Endometrial microvascular endothelial cells (primary cell): ENCODE data around the gene MATK. TPM values are rescaled to one million over a fixed set of nuclear protein-coding genes. Genes with fewer than 3 reads are reported as not detected.

Experiments
- in situ Hi-C: cut with HindIII; loops from 2 replicates; pipeline ENCODE4 v1.10.0; 2017; ENCODE audit warnings: low sequenced_read_pairs, low pct_unique_long_range_greater_than_20kb; ENCODE audit errors: inconsistent ontology term
- total RNA-seq: library from RNA; depleted of rRNA; stranded (reverse); fragments of >200 nt; gene quantifications from one replicate; pipeline ENCODE4 v1.2.3, GENCODE V29; 2015; ENCODE audit errors: inconsistent ontology term

Gene MATK
- total RNA-seq, 1 donor from 2014 or later = not detected

- in situ Hi-C loops = no loop called here
These were observed 51.9 kb downstream of the MATK start for GRCh38 chr19:3734310-3734600.

DNA sequence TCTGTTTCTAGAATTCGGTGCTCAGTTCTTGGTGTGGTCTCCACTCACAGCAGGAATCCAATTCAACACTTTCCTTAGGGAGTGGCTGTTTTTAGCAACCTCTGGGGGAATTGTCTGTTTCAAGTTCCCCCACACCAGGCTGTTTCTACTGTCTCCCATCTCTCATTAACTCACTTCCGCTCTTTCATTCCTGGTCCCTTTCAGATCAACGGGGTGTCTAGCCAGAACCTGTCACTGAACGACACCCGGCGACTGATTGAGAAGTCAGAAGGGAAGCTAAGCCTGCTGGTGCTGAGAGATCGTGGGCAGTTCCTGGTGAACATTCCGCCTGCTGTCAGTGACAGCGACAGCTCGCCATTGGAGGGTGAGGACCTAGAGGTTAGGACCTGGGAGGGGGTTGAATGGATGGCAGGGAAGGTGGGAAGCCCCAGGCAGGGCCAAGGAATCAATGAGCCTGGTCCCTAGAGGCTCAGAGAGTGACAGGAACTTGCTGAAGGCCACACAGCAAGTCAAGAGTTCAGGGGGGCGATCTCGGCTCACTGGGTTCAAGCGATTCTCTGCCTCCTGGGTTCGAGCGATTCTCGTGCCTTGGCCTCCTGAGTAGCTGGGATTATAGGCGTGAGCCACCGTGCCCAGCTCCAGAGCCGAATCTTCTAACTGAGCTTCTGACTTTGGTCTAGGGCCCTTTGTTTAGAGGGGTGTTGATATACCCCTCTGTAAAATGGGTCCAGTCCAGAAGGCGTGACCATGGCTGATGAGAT, 52.5 kb downstream of the MATK start:
- in situ Hi-C loops = no loop called here

- in situ Hi-C loops = no loop called here
These were observed 54.1 kb downstream of the MATK start for GRCh38 chr19:3732108-3732507.

DNA sequence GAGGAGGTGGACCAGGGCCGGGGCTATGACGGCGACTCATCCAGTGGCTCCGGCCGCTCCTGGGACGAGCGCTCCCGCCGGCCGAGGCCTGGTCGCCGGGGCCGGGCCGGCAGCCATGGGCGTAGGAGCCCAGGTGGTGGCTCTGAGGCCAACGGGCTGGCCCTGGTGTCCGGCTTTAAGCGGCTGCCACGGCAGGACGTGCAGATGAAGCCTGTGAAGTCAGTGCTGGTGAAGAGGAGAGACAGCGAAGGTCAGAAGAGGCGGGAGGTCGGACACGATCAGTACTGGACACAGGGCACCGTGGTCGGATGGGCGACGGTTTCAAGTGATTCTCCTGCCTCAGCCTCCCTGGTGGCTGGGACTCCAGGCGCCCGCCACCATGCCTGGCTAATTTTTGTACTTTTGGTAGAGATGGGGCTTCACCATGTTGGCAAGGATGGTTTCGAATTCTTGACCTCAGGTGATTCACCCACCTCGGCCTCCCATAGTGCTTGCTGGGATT, 55.7 kb downstream of the MATK start:
- in situ Hi-C loops = no loop called here

Other genes with a start within 250 kb of the MATK start
- gene TEKTIP1, start 247.2 kb downstream of the MATK start, total RNA-seq = not detected
- gene MFSD12, start 228.8 kb downstream of the MATK start, total RNA-seq = 121 TPM
- 79.4 TPM for gene HMG20B, start 213.4 kb downstream of the MATK start, total RNA-seq
- gene GIPC3, start 200.9 kb downstream of the MATK start, total RNA-seq = 0.28 TPM
- 4.2 TPM for gene TBXA2R, start 179.5 kb downstream of the MATK start, total RNA-seq
- 46.6 TPM for gene CACTIN, start 159.6 kb downstream of the MATK start, total RNA-seq
- gene PIP5K1C, start 85.9 kb downstream of the MATK start, total RNA-seq = 38.0 TPM
- not detected for gene TJP3, start 78.0 kb downstream of the MATK start, total RNA-seq
- 46.8 TPM for gene APBA3, start 24.7 kb downstream of the MATK start, total RNA-seq
- gene MRPL54, start 23.7 kb downstream of the MATK start, total RNA-seq = 88.7 TPM
- not detected for gene RAX2, start 14.2 kb downstream of the MATK start, total RNA-seq
- gene ZFR2, start 82.7 kb upstream of the MATK start, total RNA-seq = not detected
- not detected for gene ATCAY, start 94.3 kb upstream of the MATK start, total RNA-seq
- not detected for gene NMRK2, start 146.7 kb upstream of the MATK start, total RNA-seq
- 127 TPM for gene DAPK3, start 184.7 kb upstream of the MATK start, total RNA-seq
- gene EEF2, start 199.1 kb upstream of the MATK start, total RNA-seq = 2,011 TPM
- 39.8 TPM for gene PIAS4, start 221.4 kb upstream of the MATK start, total RNA-seq